ENCODE measurements around the gene KCNMA1. TPM values are rescaled to one million over a fixed set of nuclear protein-coding genes. Genes with fewer than 3 reads are reported as not detected.
A peak's percentile ranks its signal among the peaks of the same experiment; 100 is the strongest.
"Not testable (repeated sequence)": the region's sequence is repeated elsewhere in the genome, so short reads cannot be mapped to it uniquely, and the experiment has no call there.

KCNMA1 gene
- total and polyA plus RNA-seq, 9 of the 15 experiments (the other 6 are each of a cell fraction or from before 2014, with no cell fraction given): 0.01 to 0.95 (median 0.15) TPM; not detected in 4

DNA sequence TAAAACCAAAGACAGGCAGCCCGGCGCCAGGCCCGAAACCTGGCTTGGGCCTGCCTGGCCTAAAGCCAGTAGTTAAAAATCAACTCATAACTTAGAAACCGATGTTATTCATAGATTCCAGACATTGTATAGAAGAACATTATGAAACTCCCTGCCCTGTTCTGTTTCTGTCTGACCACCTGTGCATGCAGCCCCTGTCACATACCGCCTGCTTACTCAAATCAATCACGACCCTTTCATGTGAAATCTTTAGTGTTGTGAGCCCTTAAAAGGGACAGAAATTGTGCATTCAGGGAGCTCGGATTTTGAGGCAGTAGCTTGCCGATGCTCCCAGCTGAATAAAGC lies 45.5 kb upstream of the KCNMA1 start:
- FAIRE-seq; H3K9me1 ChIP-seq (ENCODE audit: control insufficient read depth, insufficient read depth, low read length); CTCF ChIA-PET (ENCODE audit: low intra/inter-chr PET ratio); H3K4me2 ChIP-seq (ENCODE audit: insufficient read depth, low read length); H3K79me2 ChIP-seq (ENCODE audit: control insufficient read depth, insufficient read depth, low read length); H4K20me1 ChIP-seq (replicated peaks; ENCODE audit: control insufficient read depth, insufficient read depth, low read length); DNase-seq (ENCODE audit: extremely low read depth in 1 of 4, low spot score in 3 of 4); H3K9ac ChIP-seq (ENCODE audit: insufficient read depth in 1 of 2, low read depth in 2 of 2, low read length in 2 of 2); H3K27ac ChIP-seq (ENCODE audit: extremely low read depth, low read depth, low read length); H3K4me1 ChIP-seq (replicated peaks in 1 of 2; ENCODE audit: control insufficient read depth in 2 of 2, insufficient read depth in 2 of 2, low read length in 2 of 2); intact Hi-C loops (cut with micrococcal nuclease); H3K9me3 ChIP-seq (replicated peaks; ENCODE audit: control insufficient read depth, insufficient read depth, low read depth, low read length); H3K4me3 ChIP-seq; ATAC-seq; BruUV-seq (replicated peaks); H3K36me3 ChIP-seq (ENCODE audit: control insufficient read depth, insufficient read depth, low read length); H2AFZ ChIP-seq (ENCODE audit: low read depth, low read length); in situ Hi-C loops (cut with MboI); POLR2A ChIA-PET: not testable (repeated sequence)
- 6% methylated on average over 8 of the region's 8 CpGs for WGBS (ENCODE audit: insufficient coverage, low coverage, missing lambda C conversion rate)
- peaks cover 17 to 22% of the 10 kb centered on the region in 2 experiments for H3K27me3 ChIP-seq (ENCODE audit: control insufficient read depth in 2 of 2, insufficient read depth in 2 of 2, low read length in 2 of 2)

DNA sequence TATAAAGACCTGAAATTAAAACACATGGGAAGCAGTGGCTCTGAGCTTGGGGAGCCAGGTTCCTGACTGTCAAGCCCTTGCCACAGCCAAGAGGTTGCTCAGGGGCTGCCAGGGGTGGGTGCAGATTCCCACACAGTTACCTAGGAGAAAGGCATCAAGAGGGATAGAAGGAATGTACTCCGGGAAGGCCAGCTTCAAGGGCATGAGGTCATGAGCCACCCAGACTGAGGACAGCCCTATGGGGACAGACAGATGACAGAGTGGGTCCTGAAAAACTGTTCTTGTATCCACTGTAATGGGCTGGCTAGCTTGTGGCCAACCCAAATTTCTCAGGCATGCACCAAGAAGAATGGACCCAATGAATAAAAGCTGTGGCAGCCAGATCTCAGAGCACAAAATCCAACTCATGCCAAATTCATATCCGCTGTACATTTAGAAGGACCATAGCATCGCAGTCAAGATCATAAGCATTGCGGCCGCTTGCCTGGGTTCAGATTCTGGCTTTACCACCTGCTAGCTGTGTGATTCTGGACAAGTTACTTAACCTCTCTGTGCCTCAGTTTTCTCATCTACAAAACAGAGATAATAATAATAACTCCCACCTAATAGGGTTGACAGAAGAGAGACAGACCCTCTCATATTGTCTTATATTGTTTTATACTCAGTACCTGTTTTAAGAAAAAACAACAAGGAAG lies 44.9 kb upstream of the KCNMA1 start:
- FAIRE-seq (no peak), ATAC-seq (no peak), DNase-seq (ENCODE audit: extremely low read depth in 1 of 4, low spot score in 3 of 4) (no peak)
- Histone ChIP-seq H3K79me2 (ENCODE audit: control insufficient read depth, insufficient read depth, low read length) (no peaks in the 10 kb centered on the region), H3K9me3 (replicated peaks; ENCODE audit: control insufficient read depth, insufficient read depth, low read depth, low read length) (no peaks in the 10 kb centered on the region), H3K4me3 (no peak overlapping the region), H3K4me2 (ENCODE audit: insufficient read depth, low read length) (no peak overlapping the region), H3K36me3 (ENCODE audit: control insufficient read depth, insufficient read depth, low read length) (no peaks in the 10 kb centered on the region), H4K20me1 (replicated peaks; ENCODE audit: control insufficient read depth, insufficient read depth, low read length) (no peaks in the 10 kb centered on the region), H3K27me3 (ENCODE audit: control insufficient read depth in 2 of 2, insufficient read depth in 2 of 2, low read length in 2 of 2) (peaks cover 17% of the 10 kb centered on the region in 2 experiments), H2AFZ (ENCODE audit: low read depth, low read length) (no peak overlapping the region), H3K4me1 (replicated peaks in 1 of 2; ENCODE audit: control insufficient read depth in 2 of 2, insufficient read depth in 2 of 2, low read length in 2 of 2) (no peaks in the 10 kb centered on the region), H3K9me1 (ENCODE audit: control insufficient read depth, insufficient read depth, low read length) (no peaks in the 10 kb centered on the region), H3K9ac (ENCODE audit: insufficient read depth in 1 of 2, low read depth in 2 of 2, low read length in 2 of 2) (no peak overlapping the region), H3K27ac (ENCODE audit: extremely low read depth, low read depth, low read length) (no peak overlapping the region)
- 3% methylated on average over 5 of the region's 5 CpGs for WGBS (ENCODE audit: insufficient coverage, low coverage, missing lambda C conversion rate)
- in situ Hi-C loops (cut with MboI): no loop called here
- ChIA-PET POLR2A (interaction anchor here (0.6 to 1.2 kb wide), 2 partner anchors 14 to 35 kb away, joined by 3 read pairs; no protein-coding TSS in a partner anchor), CTCF (ENCODE audit: low intra/inter-chr PET ratio) (no interaction called here)
- TF ChIP-seq DNMT1 (IDR thresholded peaks at IDR 0.05): no peak
- peak; percentile 14 to 26; a peak in 1 of 4 replicates for TF ChIP-seq KDM1A (IDR thresholded peaks at IDR 0.05)
- TF ChIP-seq ZFP36 (IDR thresholded peaks at IDR 0.05; ENCODE audit: low read depth, low read length, partially characterized antibody): peak; percentile 69
- 0 out of 2 replicates have a peak, but pooled peaks have one; percentile 47 for TF ChIP-seq BCOR (IDR thresholded peaks at IDR 0.05)
- TF ChIP-seq RBM25 (IDR thresholded peaks at IDR 0.05; ENCODE audit: low read depth, low read length, severe bottlenecking): peak; percentile 88
- intact Hi-C loops (cut with micrococcal nuclease): no loop called here
- no TSS peak for BruUV-seq (replicated peaks)
